SK-N-MC (cell line): ENCODE data around the gene NFIB.

Source experiments
- EZH2 ChIP-seq: fragments of 200-600 bp; sonication (generic); IDR thresholded peaks from one replicate; pipeline ENCODE4 v1.6.1; 2017; ENCODE audit warnings: antibody characterized with exemption
- FOXP2 ChIP-seq: optimal IDR thresholded peaks from 2 replicates; pipeline ENCODE3; 2011; ENCODE audit warnings: mild to moderate bottlenecking, moderate library complexity; ENCODE audit not compliant: insufficient read depth; ENCODE audit errors: extremely low read length, control extremely low read depth
- POLR2AphosphoS5 ChIP-seq: IDR thresholded peaks from 2 replicates; pipeline ENCODE4 v1.6.1; 2012; ENCODE audit warnings: mild to moderate bottlenecking, low read depth, low read length, borderline replicate concordance

GRCh38 chr9:14190240-14190639 is 123.7 kb downstream of the NFIB start:
- TF ChIP-seq POLR2AphosphoS5 (no peak), EZH2 (no peak), FOXP2 (no peak)
